ENCODE measurements around the gene CRTAC1. TPM values are rescaled to one million over a fixed set of nuclear protein-coding genes. Genes with fewer than 3 reads are reported as not detected.

Gene CRTAC1
- total and polyA plus RNA-seq, 12 donors, result 0.09 to 1.4 (median 0.48) TPM; not detected in 4

DNA sequence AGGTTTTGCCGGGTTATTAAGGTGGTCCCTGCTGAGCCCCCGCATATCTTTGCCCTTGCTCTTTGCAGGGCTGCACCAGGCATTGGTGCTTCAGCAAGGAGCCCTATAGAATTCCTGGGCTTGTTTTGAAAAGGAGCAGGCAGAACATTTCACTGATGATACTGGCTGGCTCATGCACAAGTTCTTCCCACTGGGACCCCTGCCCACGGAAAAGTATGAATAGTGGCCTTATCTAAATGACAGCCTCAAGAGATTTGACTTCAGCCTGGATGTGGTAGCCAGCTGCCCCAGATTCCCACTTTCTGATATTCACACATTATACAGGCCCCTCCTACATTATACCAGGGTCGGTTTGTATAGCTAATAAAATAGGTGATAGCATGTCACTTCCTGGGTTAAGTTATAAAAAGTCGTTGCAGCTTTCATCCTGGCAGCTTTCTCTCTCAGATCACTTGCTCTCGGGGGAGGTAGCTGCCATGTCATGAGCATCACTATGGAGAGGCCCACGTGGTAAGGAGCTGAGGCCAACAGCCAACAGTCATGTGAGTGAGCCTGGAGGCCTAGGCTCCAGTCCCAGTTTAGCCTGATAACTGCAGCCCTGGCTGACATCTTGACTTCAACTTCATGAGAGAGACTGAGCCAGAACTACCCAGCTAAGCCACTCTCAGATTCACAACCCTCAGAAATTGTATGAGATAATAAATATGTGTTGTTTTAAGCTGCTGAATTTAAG lies 16.8 kb upstream of the CRTAC1 start:
- 51 to 56% (median 52%) methylated on average over 7 of the region's 7 CpGs for WGBS, 4 donors
- TF ChIP-seq POLR2A (IDR thresholded peaks at IDR 0.05), result no peak
- TF ChIP-seq, protein P1, sequence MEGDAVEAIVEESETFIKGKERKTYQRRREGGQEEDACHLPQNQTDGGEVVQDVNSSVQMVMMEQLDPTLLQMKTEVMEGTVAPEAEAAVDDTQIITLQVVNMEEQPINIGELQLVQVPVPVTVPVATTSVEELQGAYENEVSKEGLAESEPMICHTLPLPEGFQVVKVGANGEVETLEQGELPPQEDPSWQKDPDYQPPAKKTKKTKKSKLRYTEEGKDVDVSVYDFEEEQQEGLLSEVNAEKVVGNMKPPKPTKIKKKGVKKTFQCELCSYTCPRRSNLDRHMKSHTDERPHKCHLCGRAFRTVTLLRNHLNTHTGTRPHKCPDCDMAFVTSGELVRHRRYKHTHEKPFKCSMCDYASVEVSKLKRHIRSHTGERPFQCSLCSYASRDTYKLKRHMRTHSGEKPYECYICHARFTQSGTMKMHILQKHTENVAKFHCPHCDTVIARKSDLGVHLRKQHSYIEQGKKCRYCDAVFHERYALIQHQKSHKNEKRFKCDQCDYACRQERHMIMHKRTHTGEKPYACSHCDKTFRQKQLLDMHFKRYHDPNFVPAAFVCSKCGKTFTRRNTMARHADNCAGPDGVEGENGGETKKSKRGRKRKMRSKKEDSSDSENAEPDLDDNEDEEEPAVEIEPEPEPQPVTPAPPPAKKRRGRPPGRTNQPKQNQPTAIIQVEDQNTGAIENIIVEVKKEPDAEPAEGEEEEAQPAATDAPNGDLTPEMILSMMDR (IDR thresholded peaks at IDR 0.05), result no peak
- H3K27ac ChIP-seq, result no peak overlapping the region
- peak in 5 of 7 donors; percentile 17 to 54 (median 33) for DNase-seq
- peaks cover 2% of the 10 kb centered on the region for H3K27me3 ChIP-seq
- H3K36me3 ChIP-seq (replicated peaks in 1 of 2), result no peaks in the 10 kb centered on the region
- intact Hi-C loops (cut with DNase I), result loop anchor here in 1 of 2 donors (10.0 kb wide), 1 partner anchor 258 kb away; no protein-coding TSS in a partner anchor
- no peaks in the 10 kb centered on the region for H3K9me3 ChIP-seq (replicated peaks in 1 of 3)
- H3K4me3 ChIP-seq, result no peak overlapping the region
- no peaks in the 10 kb centered on the region for H3K4me1 ChIP-seq (replicated peaks in 1 of 2)

DNA sequence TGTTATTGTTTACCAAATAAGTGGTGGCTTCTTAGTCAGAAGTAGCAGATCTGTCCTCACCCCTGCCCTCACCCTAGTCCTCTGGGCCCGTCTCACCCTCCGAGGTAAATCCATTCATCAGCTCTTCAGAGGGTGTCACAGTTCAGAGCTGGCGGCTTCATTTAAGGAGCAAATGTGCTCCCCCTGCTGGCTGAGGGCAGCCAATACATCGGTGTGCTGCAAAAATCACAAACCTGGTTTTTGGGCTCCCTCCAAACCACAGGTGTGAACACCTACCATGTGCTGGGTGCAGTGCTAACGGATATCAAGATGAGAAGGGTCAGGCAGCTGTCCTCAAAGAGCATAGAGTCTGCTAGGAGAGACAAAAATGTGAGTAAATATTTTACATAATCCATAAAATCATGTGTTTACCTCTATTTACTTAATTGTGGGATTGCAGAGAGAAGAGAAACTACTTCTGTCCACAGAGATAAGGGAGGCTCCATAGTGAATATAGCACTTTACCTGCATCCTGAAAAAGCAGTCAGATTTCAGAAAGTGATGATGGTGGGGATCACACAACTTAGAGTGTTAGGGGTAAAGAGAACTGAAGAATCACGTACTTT lies 15.5 kb upstream of the CRTAC1 start:
- 17 to 21% (median 18%) methylated on average over 5 to 6 of the region's 6 CpGs for WGBS, 4 donors
- Histone ChIP-seq H3K4me1 (replicated peaks in 1 of 2) (no peaks in the 10 kb centered on the region), H3K36me3 (replicated peaks in 1 of 2) (no peaks in the 10 kb centered on the region), H3K27ac (no peak overlapping the region), H3K4me3 (no peak overlapping the region), H3K27me3 (peaks cover 3% of the 10 kb centered on the region), H3K9me3 (replicated peaks in 1 of 3) (no peaks in the 10 kb centered on the region)
- TF ChIP-seq POLR2A (IDR thresholded peaks at IDR 0.05), result no peak
- TF ChIP-seq, protein P1 (IDR thresholded peaks at IDR 0.05), result peak; percentile 53 to 89 (median 67)
- intact Hi-C loops (cut with DNase I), result loop anchor here in 1 of 2 donors (10.0 kb wide), 1 partner anchor 259 kb away; no protein-coding TSS in a partner anchor
- DNase-seq, result peak; percentile 36 to 67 (median 51)

DNA sequence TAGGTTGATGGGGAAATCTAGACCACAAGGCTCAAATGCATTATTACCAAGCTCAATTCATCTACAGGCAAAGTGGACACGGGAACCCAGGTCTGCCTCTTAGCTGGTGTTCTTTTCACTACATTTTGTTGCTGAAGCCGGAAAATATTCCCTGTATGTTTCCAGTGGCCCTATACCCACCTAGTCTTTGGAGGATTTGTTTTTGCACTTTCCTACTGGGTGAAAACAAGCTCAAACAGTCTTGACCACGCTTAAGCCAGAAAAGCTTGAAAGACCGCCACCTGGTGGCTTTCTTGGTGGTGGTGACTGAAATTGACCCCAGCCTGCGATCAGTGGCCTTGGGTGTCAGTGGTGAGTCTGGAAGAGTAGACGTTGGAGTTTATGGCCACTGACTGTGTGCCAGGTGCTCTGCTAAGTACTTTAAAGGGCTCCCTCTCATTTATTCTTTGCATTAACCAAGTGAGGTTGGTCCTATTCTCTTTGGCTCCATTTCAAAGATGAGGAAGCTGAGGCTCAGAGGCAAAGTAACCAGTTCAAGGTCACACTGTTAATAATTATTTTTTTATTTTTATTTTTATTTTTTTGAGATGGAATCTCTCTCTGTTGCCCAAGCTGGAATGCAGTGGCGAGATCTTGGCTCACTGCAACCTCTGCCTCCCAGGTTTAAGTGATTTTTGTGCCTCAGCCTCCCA lies 11.1 kb upstream of the CRTAC1 start:
- TF ChIP-seq, protein P1 (IDR thresholded peaks at IDR 0.05), result peak; percentile 51 to 69 (median 62)
- TF ChIP-seq POLR2A (IDR thresholded peaks at IDR 0.05), result no peak
- Histone ChIP-seq H3K27me3 (peaks cover 11% of the 10 kb centered on the region), H3K36me3 (replicated peaks in 1 of 2) (no peaks in the 10 kb centered on the region), H3K9me3 (replicated peaks in 1 of 3) (no peaks in the 10 kb centered on the region), H3K27ac (no peak overlapping the region), H3K4me3 (no peak overlapping the region), H3K4me1 (replicated peaks in 1 of 2) (no peaks in the 10 kb centered on the region)
- DNase-seq, result peak; percentile 60 to 86 (median 68)
- intact Hi-C loops (cut with DNase I), result loop anchor here (2.0 to 10.0 kb wide), 3 partner anchors 124 to 263 kb away; no protein-coding TSS in a partner anchor
- WGBS, 4 donors, result 14 to 26% (median 20%) methylated on average over 7 of the region's 7 CpGs
